ENCODE results near the gene TBL1Y.

DNA sequence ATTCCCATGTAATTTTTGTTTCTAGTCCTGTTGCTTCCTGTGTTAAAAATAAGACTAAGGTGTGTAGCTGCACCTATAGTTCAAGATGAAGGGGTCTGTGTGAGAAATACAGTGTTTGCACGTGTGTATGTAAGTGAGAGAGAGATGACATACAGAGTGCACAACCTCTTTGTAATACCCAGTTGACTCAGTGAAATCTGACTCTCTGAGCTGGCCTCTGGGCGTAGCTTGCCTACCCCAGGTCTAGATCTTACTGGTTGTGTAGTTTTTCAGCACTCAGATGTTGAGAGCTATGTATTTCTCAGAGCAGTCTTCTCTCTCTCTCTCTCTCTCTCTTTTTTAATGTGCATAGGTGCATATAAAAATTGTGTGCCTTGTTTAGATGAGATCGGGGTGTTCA, 56.0 kb downstream of the TBL1Y start:
- TF ChIP-seq CREB1 (IDR thresholded peaks at IDR 0.05; ENCODE audit: low read depth) (no peak), NRF1 (conservative IDR thresholded peaks at IDR 0.05; ENCODE audit: low read depth, low read length) (no peak), CHD1 (IDR thresholded peaks at IDR 0.05; ENCODE audit: low read depth, low read length) (no peak), SMC3 (IDR thresholded peaks at IDR 0.05; ENCODE audit: borderline replicate concordance, low read length) (no peak), NR2C2 (IDR thresholded peaks at IDR 0.05; ENCODE audit: borderline replicate concordance, control insufficient read depth, insufficient read length, low read depth) (no peak), CBX5 (IDR thresholded peaks at IDR 0.05; ENCODE audit: low read depth) (no peak), CREM (IDR thresholded peaks at IDR 0.05; ENCODE audit: low read depth) (no peak), EZH2 (IDR thresholded peaks at IDR 0.05; ENCODE audit: borderline replicate concordance, control insufficient read depth, low read depth, low read length) (no peak), CBX3 (IDR thresholded peaks at IDR 0.05; ENCODE audit: borderline replicate concordance, low read depth) (no peak)
- TF ChIP-seq, protein P1, sequence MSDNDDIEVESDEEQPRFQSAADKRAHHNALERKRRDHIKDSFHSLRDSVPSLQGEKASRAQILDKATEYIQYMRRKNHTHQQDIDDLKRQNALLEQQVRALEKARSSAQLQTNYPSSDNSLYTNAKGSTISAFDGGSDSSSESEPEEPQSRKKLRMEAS (IDR thresholded peaks at IDR 0.05; ENCODE audit: low read depth, low read length): no peak
- TF ChIP-seq, protein P2, sequence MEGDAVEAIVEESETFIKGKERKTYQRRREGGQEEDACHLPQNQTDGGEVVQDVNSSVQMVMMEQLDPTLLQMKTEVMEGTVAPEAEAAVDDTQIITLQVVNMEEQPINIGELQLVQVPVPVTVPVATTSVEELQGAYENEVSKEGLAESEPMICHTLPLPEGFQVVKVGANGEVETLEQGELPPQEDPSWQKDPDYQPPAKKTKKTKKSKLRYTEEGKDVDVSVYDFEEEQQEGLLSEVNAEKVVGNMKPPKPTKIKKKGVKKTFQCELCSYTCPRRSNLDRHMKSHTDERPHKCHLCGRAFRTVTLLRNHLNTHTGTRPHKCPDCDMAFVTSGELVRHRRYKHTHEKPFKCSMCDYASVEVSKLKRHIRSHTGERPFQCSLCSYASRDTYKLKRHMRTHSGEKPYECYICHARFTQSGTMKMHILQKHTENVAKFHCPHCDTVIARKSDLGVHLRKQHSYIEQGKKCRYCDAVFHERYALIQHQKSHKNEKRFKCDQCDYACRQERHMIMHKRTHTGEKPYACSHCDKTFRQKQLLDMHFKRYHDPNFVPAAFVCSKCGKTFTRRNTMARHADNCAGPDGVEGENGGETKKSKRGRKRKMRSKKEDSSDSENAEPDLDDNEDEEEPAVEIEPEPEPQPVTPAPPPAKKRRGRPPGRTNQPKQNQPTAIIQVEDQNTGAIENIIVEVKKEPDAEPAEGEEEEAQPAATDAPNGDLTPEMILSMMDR (IDR thresholded peaks at IDR 0.05 in 2 of 3, conservative IDR thresholded peaks at IDR 0.05 in 1 of 3; ENCODE audit: control insufficient read depth in 2 of 3, extremely low read depth in 1 of 3, insufficient read depth in 1 of 3, low read depth in 3 of 3, low read length in 3 of 3): no peak
- TF ChIP-seq, protein P3, sequence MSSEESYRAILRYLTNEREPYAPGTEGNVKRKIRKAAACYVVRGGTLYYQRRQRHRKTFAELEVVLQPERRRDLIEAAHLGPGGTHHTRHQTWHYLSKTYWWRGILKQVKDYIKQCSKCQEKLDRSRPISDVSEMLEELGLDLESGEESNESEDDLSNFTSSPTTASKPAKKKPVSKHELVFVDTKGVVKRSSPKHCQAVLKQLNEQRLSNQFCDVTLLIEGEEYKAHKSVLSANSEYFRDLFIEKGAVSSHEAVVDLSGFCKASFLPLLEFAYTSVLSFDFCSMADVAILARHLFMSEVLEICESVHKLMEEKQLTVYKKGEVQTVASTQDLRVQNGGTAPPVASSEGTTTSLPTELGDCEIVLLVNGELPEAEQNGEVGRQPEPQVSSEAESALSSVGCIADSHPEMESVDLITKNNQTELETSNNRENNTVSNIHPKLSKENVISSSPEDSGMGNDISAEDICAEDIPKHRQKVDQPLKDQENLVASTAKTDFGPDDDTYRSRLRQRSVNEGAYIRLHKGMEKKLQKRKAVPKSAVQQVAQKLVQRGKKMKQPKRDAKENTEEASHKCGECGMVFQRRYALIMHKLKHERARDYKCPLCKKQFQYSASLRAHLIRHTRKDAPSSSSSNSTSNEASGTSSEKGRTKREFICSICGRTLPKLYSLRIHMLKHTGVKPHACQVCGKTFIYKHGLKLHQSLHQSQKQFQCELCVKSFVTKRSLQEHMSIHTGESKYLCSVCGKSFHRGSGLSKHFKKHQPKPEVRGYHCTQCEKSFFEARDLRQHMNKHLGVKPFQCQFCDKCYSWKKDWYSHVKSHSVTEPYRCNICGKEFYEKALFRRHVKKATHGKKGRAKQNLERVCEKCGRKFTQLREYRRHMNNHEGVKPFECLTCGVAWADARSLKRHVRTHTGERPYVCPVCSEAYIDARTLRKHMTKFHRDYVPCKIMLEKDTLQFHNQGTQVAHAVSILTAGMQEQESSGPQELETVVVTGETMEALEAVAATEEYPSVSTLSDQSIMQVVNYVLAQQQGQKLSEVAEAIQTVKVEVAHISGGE (CRISPR knock-in tag; IDR thresholded peaks at IDR 0.05): no peak

All from GM12878 (cell line).